ENCODE results near the gene VRK3. TPM values are rescaled to one million over a fixed set of nuclear protein-coding genes. Genes with fewer than 3 reads are reported as not detected.
A peak's percentile ranks its signal among the peaks of the same experiment; 100 is the strongest.
"Not testable (repeated sequence)": the region's sequence is repeated elsewhere in the genome, so short reads cannot be mapped to it uniquely, and the experiment has no call there.

The VRK3 gene
- total and polyA plus RNA-seq, 9 donors = 17.5 to 24.6 (median 18.8) TPM

- H3K4me3 ChIP-seq (ENCODE audit: low read length); DNase-seq; H3K27ac ChIP-seq (ENCODE audit: low read length); H3K36me3 ChIP-seq (ENCODE audit: control insufficient read depth, insufficient read depth, low read length); H3K27me3 ChIP-seq (ENCODE audit: control insufficient read depth, insufficient read depth, low read length); H3K4me1 ChIP-seq (ENCODE audit: control insufficient read depth, insufficient read depth, low read length); H3K9me3 ChIP-seq (replicated peaks; ENCODE audit: control insufficient read depth, low read depth, low read length): not testable (repeated sequence)
- no CpG with 5 or more reads among the region's 12 CpGs for WGBS (ENCODE audit: insufficient coverage)
These were observed 65.3 kb downstream of the VRK3 start for GRCh38 chr19:49959892-49960291.

GRCh38 chr19:49958596-49958995 lies 66.6 kb downstream of the VRK3 start:
- H3K36me3 ChIP-seq (ENCODE audit: control insufficient read depth, insufficient read depth, low read length); H3K27me3 ChIP-seq (ENCODE audit: control insufficient read depth, insufficient read depth, low read length); H3K4me3 ChIP-seq (ENCODE audit: low read length); DNase-seq; H3K9me3 ChIP-seq (replicated peaks; ENCODE audit: control insufficient read depth, low read depth, low read length); H3K27ac ChIP-seq (ENCODE audit: low read length): not testable (repeated sequence)
- peaks cover 22% of the 10 kb centered on the region for H3K4me1 ChIP-seq (ENCODE audit: control insufficient read depth, insufficient read depth, low read length)
- 43% methylated on average over 6 of the region's 13 CpGs for WGBS (ENCODE audit: insufficient coverage)

- H3K4me3 ChIP-seq (ENCODE audit: low read length) = not testable (repeated sequence)
These were observed 67.0 kb downstream of the VRK3 start for GRCh38 chr19:49958144-49958543.

GRCh38 chr19:49957262-49957915 lies 67.8 kb downstream of the VRK3 start:
- H3K4me3 ChIP-seq (ENCODE audit: low read length) = no peak overlapping the region
- H3K27ac ChIP-seq (ENCODE audit: low read length) = no peak overlapping the region
- no peaks in the 10 kb centered on the region for H3K9me3 ChIP-seq (replicated peaks; ENCODE audit: control insufficient read depth, low read depth, low read length)
- WGBS (ENCODE audit: insufficient coverage) = 88% methylated on average over 9 of the region's 10 CpGs
- no peaks in the 10 kb centered on the region for H3K36me3 ChIP-seq (ENCODE audit: control insufficient read depth, insufficient read depth, low read length)
- peaks cover 30% of the 10 kb centered on the region for H3K4me1 ChIP-seq (ENCODE audit: control insufficient read depth, insufficient read depth, low read length)
- DNase-seq = no peak
- no peaks in the 10 kb centered on the region for H3K27me3 ChIP-seq (ENCODE audit: control insufficient read depth, insufficient read depth, low read length)

More at GRCh38 chr19:49958144-49958543, 67.0 kb downstream of the VRK3 start:
- not testable (repeated sequence) for H3K36me3 ChIP-seq (ENCODE audit: control insufficient read depth, insufficient read depth, low read length); H3K27me3 ChIP-seq (ENCODE audit: control insufficient read depth, insufficient read depth, low read length); DNase-seq; H3K27ac ChIP-seq (ENCODE audit: low read length); H3K9me3 ChIP-seq (replicated peaks; ENCODE audit: control insufficient read depth, low read depth, low read length)
- WGBS (ENCODE audit: insufficient coverage) = 44% methylated on average over 1 of the region's 9 CpGs
- peaks cover 27% of the 10 kb centered on the region for H3K4me1 ChIP-seq (ENCODE audit: control insufficient read depth, insufficient read depth, low read length)

- 75% methylated on average over 4 of the region's 9 CpGs for WGBS (ENCODE audit: insufficient coverage)
- H3K36me3 ChIP-seq (ENCODE audit: control insufficient read depth, insufficient read depth, low read length) = no peaks in the 10 kb centered on the region
These were observed 69.1 kb downstream of the VRK3 start for GRCh38 chr19:49956115-49956495.

GRCh38 chr19:49954933-49955332 lies 70.2 kb downstream of the VRK3 start:
- Histone ChIP-seq H3K9me3 (replicated peaks; ENCODE audit: control insufficient read depth, low read depth, low read length) (no peaks in the 10 kb centered on the region), H3K27ac (ENCODE audit: low read length) (peak overlapping the region; percentile 77), H3K4me1 (ENCODE audit: control insufficient read depth, insufficient read depth, low read length) (peaks cover 33% of the 10 kb centered on the region), H3K4me3 (ENCODE audit: low read length) (no peak overlapping the region), H3K36me3 (ENCODE audit: control insufficient read depth, insufficient read depth, low read length) (no peaks in the 10 kb centered on the region), H3K27me3 (ENCODE audit: control insufficient read depth, insufficient read depth, low read length) (no peaks in the 10 kb centered on the region)
- WGBS (ENCODE audit: insufficient coverage) = 42% methylated on average over 6 of the region's 11 CpGs
- peak; percentile 62 for DNase-seq

More at GRCh38 chr19:49956115-49956495, 69.1 kb downstream of the VRK3 start:
- Histone ChIP-seq H3K27ac (ENCODE audit: low read length) (no peak overlapping the region), H3K4me1 (ENCODE audit: control insufficient read depth, insufficient read depth, low read length) (peaks cover 33% of the 10 kb centered on the region), H3K9me3 (replicated peaks; ENCODE audit: control insufficient read depth, low read depth, low read length) (no peaks in the 10 kb centered on the region), H3K27me3 (ENCODE audit: control insufficient read depth, insufficient read depth, low read length) (no peaks in the 10 kb centered on the region), H3K4me3 (ENCODE audit: low read length) (no peak overlapping the region)
- DNase-seq = no peak

- Histone ChIP-seq H3K36me3 (ENCODE audit: control insufficient read depth, insufficient read depth, low read length) (no peaks in the 10 kb centered on the region), H3K27me3 (ENCODE audit: control insufficient read depth, insufficient read depth, low read length) (no peaks in the 10 kb centered on the region), H3K27ac (ENCODE audit: low read length) (peak overlapping the region; percentile 77), H3K9me3 (replicated peaks; ENCODE audit: control insufficient read depth, low read depth, low read length) (no peaks in the 10 kb centered on the region), H3K4me3 (ENCODE audit: low read length) (no peak overlapping the region), H3K4me1 (ENCODE audit: control insufficient read depth, insufficient read depth, low read length) (peaks cover 33% of the 10 kb centered on the region)
- WGBS (ENCODE audit: insufficient coverage) = 7% methylated on average over 9 of the region's 12 CpGs
- DNase-seq = peak; percentile 81
These were observed 70.9 kb downstream of the VRK3 start for GRCh38 chr19:49954092-49954829.

- Histone ChIP-seq H3K4me1 (ENCODE audit: control insufficient read depth, insufficient read depth, low read length) (peaks cover 33% of the 10 kb centered on the region), H3K36me3 (ENCODE audit: control insufficient read depth, insufficient read depth, low read length) (no peaks in the 10 kb centered on the region), H3K27ac (ENCODE audit: low read length) (peak overlapping the region; percentile 37), H3K9me3 (replicated peaks; ENCODE audit: control insufficient read depth, low read depth, low read length) (no peaks in the 10 kb centered on the region), H3K4me3 (ENCODE audit: low read length) (no peak overlapping the region), H3K27me3 (ENCODE audit: control insufficient read depth, insufficient read depth, low read length) (no peaks in the 10 kb centered on the region)
- peak; percentile 33 for DNase-seq
- WGBS (ENCODE audit: insufficient coverage) = 27% methylated on average over 3 of the region's 7 CpGs
These were observed 71.8 kb downstream of the VRK3 start for GRCh38 chr19:49953416-49953815.

GRCh38 chr19:49952906-49953305 lies 72.3 kb downstream of the VRK3 start:
- no peaks in the 10 kb centered on the region for H3K36me3 ChIP-seq (ENCODE audit: control insufficient read depth, insufficient read depth, low read length)
- WGBS (ENCODE audit: insufficient coverage) = 75% methylated on average over 11 of the region's 13 CpGs
- H3K27me3 ChIP-seq (ENCODE audit: control insufficient read depth, insufficient read depth, low read length) = no peaks in the 10 kb centered on the region
- H3K4me1 ChIP-seq (ENCODE audit: control insufficient read depth, insufficient read depth, low read length) = peaks cover 33% of the 10 kb centered on the region
- DNase-seq = no peak
- H3K27ac ChIP-seq (ENCODE audit: low read length) = no peak overlapping the region
- H3K4me3 ChIP-seq (ENCODE audit: low read length) = no peak overlapping the region
- H3K9me3 ChIP-seq (replicated peaks; ENCODE audit: control insufficient read depth, low read depth, low read length) = no peaks in the 10 kb centered on the region

- H3K36me3 ChIP-seq (ENCODE audit: control insufficient read depth, insufficient read depth, low read length) = no peaks in the 10 kb centered on the region
- no peak for DNase-seq
- no peaks in the 10 kb centered on the region for H3K9me3 ChIP-seq (replicated peaks; ENCODE audit: control insufficient read depth, low read depth, low read length)
- H3K27ac ChIP-seq (ENCODE audit: low read length) = no peak overlapping the region
- H3K4me1 ChIP-seq (ENCODE audit: control insufficient read depth, insufficient read depth, low read length) = peaks cover 33% of the 10 kb centered on the region
- H3K27me3 ChIP-seq (ENCODE audit: control insufficient read depth, insufficient read depth, low read length) = no peaks in the 10 kb centered on the region
- no peak overlapping the region for H3K4me3 ChIP-seq (ENCODE audit: low read length)
These were observed 72.7 kb downstream of the VRK3 start for GRCh38 chr19:49952479-49952836.
